Stimulated activated naive CD8-positive, alpha-beta T cell treated with anti-CD3 and anti-CD28 coated beads, Interleukin-15, amount 100 ng/mL, for 72 hours (primary cell): ENCODE data around the gene OSTF1.
A peak's percentile ranks its signal among the peaks of the same experiment; 100 is the strongest.

Source experiments
- ATAC-seq: fragments of 150-1000 bp; cut with Tn5 transposase; 2 replicates; pipeline ENCODE4 v1.10.0; 2021; ENCODE audit warnings: mild to moderate bottlenecking, moderate library complexity
- DNase-seq, 2 donors: peaks; one replicate each; pipeline ENCODE4 v3.0.0; 2021 to 2022
- H3K27ac Mint-ChIP-seq, 2 donors: one replicate each; pipeline ENCODE4 v1.8.0; 2022; ENCODE audit warnings: mild to moderate bottlenecking in 2 of 2, mixed read lengths in 2 of 2, moderate library complexity in 2 of 2
- H3K27me3 Mint-ChIP-seq: one replicate; pipeline ENCODE4 v1.8.0; 2022; ENCODE audit warnings: mixed read lengths
- H3K4me1 Mint-ChIP-seq: one replicate; pipeline ENCODE4 v1.8.0; 2022; ENCODE audit warnings: mild to moderate bottlenecking, mixed read lengths
- H3K4me3 Mint-ChIP-seq, 2 donors: one replicate each; pipeline ENCODE4 v1.8.0; 2022; ENCODE audit warnings: mild to moderate bottlenecking in 2 of 2, mixed read lengths in 2 of 2, moderate library complexity in 1 of 2
- H3K9me3 Mint-ChIP-seq, 2 donors: one replicate each; pipeline ENCODE4 v1.8.0; 2022; ENCODE audit warnings: mixed read lengths in 2 of 2

OSTF1 gene

DNA sequence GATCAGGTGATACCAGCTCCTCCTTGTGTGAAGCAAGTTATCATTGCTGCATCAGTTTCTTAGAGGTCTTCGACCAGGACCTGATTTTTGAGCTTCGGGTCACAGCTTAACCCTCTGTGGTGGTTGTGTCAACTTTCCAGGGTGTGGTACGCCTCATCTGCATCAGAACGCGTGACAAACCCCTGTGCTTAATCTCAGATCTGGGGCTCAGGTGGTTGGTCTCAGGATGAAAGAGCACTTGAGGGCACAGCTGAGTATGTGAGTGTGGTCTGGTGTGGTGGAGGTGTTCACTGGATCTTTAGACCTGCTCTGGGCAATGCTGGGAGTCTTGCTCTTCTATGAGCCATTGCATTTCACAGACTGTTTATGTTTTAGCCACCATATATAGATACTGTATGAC is 64.1 kb downstream of the OSTF1 start:
- ATAC-seq: peak; percentile 94
- peaks cover 68% of the 10 kb centered on the region for H3K4me1 Mint-ChIP-seq
- H3K9me3 Mint-ChIP-seq: no peaks in the 10 kb centered on the region
- DNase-seq: peak; percentile 64 to 83
- H3K27ac Mint-ChIP-seq: peak overlapping the region in 1 of 2 donors; percentile 27
- H3K27me3 Mint-ChIP-seq: no peaks in the 10 kb centered on the region
- peak overlapping the region in 1 of 2 donors; percentile 34 for H3K4me3 Mint-ChIP-seq

DNA sequence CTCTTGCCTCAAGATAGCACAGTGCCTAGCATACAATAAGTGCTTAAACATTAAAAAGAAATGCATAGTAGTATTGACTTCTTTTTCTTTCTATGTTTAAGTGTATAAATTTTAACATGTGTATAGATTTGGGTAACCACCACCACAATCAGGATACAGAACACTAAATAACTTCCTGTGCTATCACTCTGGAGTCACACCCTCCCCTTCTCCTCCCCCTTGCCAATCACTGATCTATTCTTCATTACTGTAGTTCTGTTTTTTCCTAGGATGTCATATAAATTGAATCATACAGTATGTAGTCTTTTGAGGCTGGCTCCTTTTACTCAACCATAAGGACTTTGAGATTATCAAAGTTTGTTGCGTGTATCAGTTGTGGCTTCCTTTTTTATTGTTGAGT is 68.5 kb downstream of the OSTF1 start:
- Mint-ChIP-seq H3K27me3 (no peaks in the 10 kb centered on the region), H3K9me3 (no peaks in the 10 kb centered on the region), H3K27ac (no peak overlapping the region), H3K4me1 (peaks cover 28% of the 10 kb centered on the region), H3K4me3 (no peak overlapping the region)
- DNase-seq (no peak), ATAC-seq (no peak)

GRCh38 chr9:75161116-75161857 is 73.0 kb downstream of the OSTF1 start:
- DNase-seq (no peak), ATAC-seq (no peak)
- peaks cover 7% of the 10 kb centered on the region for H3K4me1 Mint-ChIP-seq
- no peak overlapping the region for H3K4me3 Mint-ChIP-seq
- peaks cover 1 to 18% of the 10 kb centered on the region in 2 donors for H3K9me3 Mint-ChIP-seq
- H3K27ac Mint-ChIP-seq: no peak overlapping the region
- no peaks in the 10 kb centered on the region for H3K27me3 Mint-ChIP-seq

- ATAC-seq (no peak), DNase-seq (no peak)
- Mint-ChIP-seq H3K27me3 (no peaks in the 10 kb centered on the region), H3K9me3 (peaks cover 16 to 35% of the 10 kb centered on the region in 2 donors), H3K27ac (no peak overlapping the region), H3K4me1 (peaks cover 16% of the 10 kb centered on the region), H3K4me3 (no peak overlapping the region)
These were observed 75.5 kb downstream of the OSTF1 start for GRCh38 chr9:75163764-75164163.

- DNase-seq: no peak
- no peaks in the 10 kb centered on the region for H3K27me3 Mint-ChIP-seq
- ATAC-seq: no peak
- no peak overlapping the region for H3K4me3 Mint-ChIP-seq
- peaks cover 16 to 35% of the 10 kb centered on the region in 2 donors for H3K9me3 Mint-ChIP-seq
- peak overlapping the region in 1 of 2 donors; percentile 8 for H3K27ac Mint-ChIP-seq
- H3K4me1 Mint-ChIP-seq: peaks cover 16% of the 10 kb centered on the region
These were observed 76.3 kb downstream of the OSTF1 start for GRCh38 chr9:75164573-75164972.

GRCh38 chr9:75167281-75167680 is 79.0 kb downstream of the OSTF1 start:
- DNase-seq: no peak
- ATAC-seq: no peak
- H3K4me3 Mint-ChIP-seq: no peak overlapping the region
- peaks cover 16 to 35% of the 10 kb centered on the region in 2 donors for H3K9me3 Mint-ChIP-seq
- peaks cover 16% of the 10 kb centered on the region for H3K4me1 Mint-ChIP-seq
- H3K27me3 Mint-ChIP-seq: no peaks in the 10 kb centered on the region
- H3K27ac Mint-ChIP-seq: no peak overlapping the region

GRCh38 chr9:75168270-75169178 is 80.2 kb downstream of the OSTF1 start:
- ATAC-seq: no peak
- Mint-ChIP-seq H3K4me1 (peaks cover 16% of the 10 kb centered on the region), H3K4me3 (no peak overlapping the region), H3K9me3 (peaks cover 16 to 35% of the 10 kb centered on the region in 2 donors), H3K27me3 (no peaks in the 10 kb centered on the region), H3K27ac (no peak overlapping the region)
- DNase-seq: no peak

- ATAC-seq (no peak), DNase-seq (no peak)
- Mint-ChIP-seq H3K27ac (no peak overlapping the region), H3K27me3 (no peaks in the 10 kb centered on the region), H3K9me3 (peaks cover 16 to 27% of the 10 kb centered on the region in 2 donors), H3K4me3 (no peak overlapping the region), H3K4me1 (peaks cover 16% of the 10 kb centered on the region)
These were observed 81.3 kb downstream of the OSTF1 start for GRCh38 chr9:75169623-75170022.

- DNase-seq (no peak), ATAC-seq (no peak)
- Mint-ChIP-seq H3K27me3 (no peaks in the 10 kb centered on the region), H3K9me3 (peaks cover 16 to 19% of the 10 kb centered on the region in 2 donors), H3K4me3 (no peak overlapping the region), H3K27ac (no peak overlapping the region), H3K4me1 (peaks cover 16% of the 10 kb centered on the region)
These were observed 82.6 kb downstream of the OSTF1 start for GRCh38 chr9:75170898-75171360.

DNA sequence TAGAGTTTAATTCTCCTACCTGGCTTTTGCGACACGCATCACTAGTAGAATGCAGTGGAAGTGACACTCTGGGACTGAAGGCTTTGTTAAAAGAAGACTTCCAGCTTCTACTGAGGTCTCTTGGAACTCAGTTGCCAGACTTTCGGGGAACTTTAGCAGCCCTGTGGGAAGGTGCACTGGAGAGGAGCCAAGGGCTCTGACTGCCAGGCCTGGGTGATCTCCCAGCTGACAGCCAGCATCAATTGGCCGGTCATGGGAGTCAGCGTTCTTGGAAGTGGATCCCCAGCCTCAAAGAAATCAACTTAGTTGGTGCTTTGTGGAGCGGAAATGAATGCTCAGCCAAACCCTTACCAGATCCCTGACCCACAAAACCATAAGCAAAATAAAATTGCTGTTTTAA is 87.1 kb downstream of the OSTF1 start:
- Mint-ChIP-seq H3K27ac (no peak overlapping the region), H3K9me3 (no peaks in the 10 kb centered on the region), H3K27me3 (no peaks in the 10 kb centered on the region), H3K4me1 (no peaks in the 10 kb centered on the region), H3K4me3 (no peak overlapping the region)
- DNase-seq (no peak), ATAC-seq (no peak)

DNA sequence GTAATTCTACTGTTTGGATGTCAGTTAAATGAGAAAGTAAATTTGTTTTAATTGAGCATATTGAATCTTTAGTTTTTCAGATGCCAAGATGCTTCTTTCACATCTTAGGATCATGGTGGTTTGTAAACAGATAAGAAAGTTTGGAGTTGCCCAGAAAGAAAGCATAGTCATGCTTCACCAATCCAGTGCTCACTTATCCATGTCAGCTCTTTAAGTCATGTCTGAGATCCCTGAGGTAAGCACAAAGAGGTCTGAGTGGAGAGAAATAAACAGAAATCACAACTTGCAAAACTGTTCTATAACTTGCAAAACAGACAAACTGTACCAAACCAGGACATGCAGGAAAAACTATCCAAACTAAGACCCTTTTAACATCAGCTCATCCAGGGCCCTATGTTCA is 87.7 kb downstream of the OSTF1 start:
- DNase-seq (no peak), ATAC-seq (no peak)
- Mint-ChIP-seq H3K9me3 (no peaks in the 10 kb centered on the region), H3K27ac (no peak overlapping the region), H3K4me1 (no peaks in the 10 kb centered on the region), H3K4me3 (no peak overlapping the region), H3K27me3 (no peaks in the 10 kb centered on the region)

- Mint-ChIP-seq H3K4me1 (peaks cover 9% of the 10 kb centered on the region), H3K27me3 (no peaks in the 10 kb centered on the region), H3K9me3 (no peaks in the 10 kb centered on the region), H3K4me3 (no peak overlapping the region), H3K27ac (no peak overlapping the region)
- no peak for ATAC-seq
- DNase-seq: no peak
These were observed 93.4 kb downstream of the OSTF1 start for GRCh38 chr9:75181750-75182149.

- ATAC-seq: no peak
- H3K27me3 Mint-ChIP-seq: no peaks in the 10 kb centered on the region
- H3K27ac Mint-ChIP-seq: no peak overlapping the region
- H3K4me1 Mint-ChIP-seq: peaks cover 14% of the 10 kb centered on the region
- DNase-seq: no peak
- no peak overlapping the region for H3K4me3 Mint-ChIP-seq
- no peaks in the 10 kb centered on the region for H3K9me3 Mint-ChIP-seq
These were observed 95.0 kb downstream of the OSTF1 start for GRCh38 chr9:75183306-75183705.

- DNase-seq (no peak), ATAC-seq (no peak)
- Mint-ChIP-seq H3K4me3 (no peak overlapping the region), H3K27me3 (no peaks in the 10 kb centered on the region), H3K27ac (no peak overlapping the region), H3K4me1 (peaks cover 14% of the 10 kb centered on the region), H3K9me3 (no peaks in the 10 kb centered on the region)
These were observed 96.2 kb downstream of the OSTF1 start for GRCh38 chr9:75184471-75184870.

GRCh38 chr9:75185585-75186170 is 97.4 kb downstream of the OSTF1 start:
- Mint-ChIP-seq H3K9me3 (no peaks in the 10 kb centered on the region), H3K27ac (no peak overlapping the region), H3K4me3 (no peak overlapping the region), H3K27me3 (no peaks in the 10 kb centered on the region), H3K4me1 (peaks cover 14% of the 10 kb centered on the region)
- DNase-seq (peak; percentile 30 to 41), ATAC-seq (peak; percentile 74)
